Duodenal mucosa (tissue), 2 donors: ENCODE results near the gene DDX24.

Source experiments
- H3K27ac ChIP-seq: one replicate; pipeline ENCODE4 v1.7.0; 2013; ENCODE audit warnings: low read depth, low read length
- H3K27me3 ChIP-seq, 2 donors: one replicate each; pipeline ENCODE4 v1.7.0; 2013; ENCODE audit warnings: low read length in 2 of 2, control low read depth in 1 of 2; ENCODE audit not compliant: insufficient read depth in 2 of 2, control insufficient read depth in 1 of 2
- H3K36me3 ChIP-seq, 2 donors: one replicate each; pipeline ENCODE4 v1.7.0; 2013; ENCODE audit warnings: low read length in 2 of 2, control low read depth in 1 of 2; ENCODE audit not compliant: insufficient read depth in 2 of 2, control insufficient read depth in 1 of 2
- H3K4me1 ChIP-seq, 2 donors: one replicate each; pipeline ENCODE4 v1.7.0; 2013; ENCODE audit warnings: low read length in 2 of 2, control low read depth in 1 of 2; ENCODE audit not compliant: insufficient read depth in 2 of 2, control insufficient read depth in 1 of 2
- H3K4me3 ChIP-seq, 2 donors: one replicate each; pipeline ENCODE4 v1.7.0; 2013; ENCODE audit warnings: low read length in 2 of 2, low read depth in 1 of 2
- H3K9ac ChIP-seq, 2 donors: one replicate each; pipeline ENCODE4 v1.7.0; 2013; ENCODE audit warnings: low read length in 2 of 2, low read depth in 1 of 2
- H3K9me3 ChIP-seq, 2 donors: one replicate each; pipeline ENCODE4 v1.7.0; 2013; ENCODE audit warnings: low read length in 2 of 2, control low read depth in 1 of 2; ENCODE audit not compliant: control insufficient read depth in 1 of 2

The DDX24 gene

GRCh38 chr14:94051115-94051514 lies 29.9 kb downstream of the DDX24 start:
- H3K4me3 ChIP-seq: no peak overlapping the region
- peaks cover 80 to 94% of the 10 kb centered on the region in 2 donors for H3K36me3 ChIP-seq
- H3K9me3 ChIP-seq: no peaks in the 10 kb centered on the region
- no peaks in the 10 kb centered on the region for H3K4me1 ChIP-seq
- no peaks in the 10 kb centered on the region for H3K27me3 ChIP-seq
- H3K27ac ChIP-seq: no peak overlapping the region
- no peak overlapping the region for H3K9ac ChIP-seq

DNA sequence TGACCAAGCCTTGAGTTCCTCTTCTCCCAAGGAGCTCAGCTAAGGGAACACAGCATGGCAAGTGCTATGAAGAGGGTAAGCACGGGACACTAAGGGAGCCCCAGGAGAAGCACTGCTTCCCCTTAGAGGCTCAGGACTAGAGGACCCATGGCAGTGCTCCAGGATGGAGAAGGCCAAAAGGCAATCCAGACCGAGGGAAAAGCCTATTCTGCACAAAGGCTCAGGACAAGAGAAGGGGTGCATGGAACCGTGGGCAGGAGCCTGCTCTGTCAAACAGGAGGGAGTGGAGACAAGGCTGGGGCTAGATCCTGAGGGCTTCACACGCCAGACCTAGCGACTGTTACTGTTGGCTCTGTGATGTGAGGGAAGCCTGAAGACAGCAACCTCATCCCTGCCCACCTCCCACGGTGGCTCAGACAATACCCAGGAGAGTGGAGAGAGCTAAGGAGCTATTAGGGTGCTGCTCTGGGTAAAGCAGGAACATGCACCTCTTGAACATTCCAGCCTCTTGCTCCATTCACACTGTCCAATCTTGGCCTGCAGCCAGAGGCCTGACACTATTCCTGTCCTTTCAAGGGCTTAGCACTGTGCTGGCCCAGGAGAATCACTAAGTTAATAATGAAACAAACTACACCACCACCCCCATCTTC lies 30.6 kb downstream of the DDX24 start:
- Histone ChIP-seq H3K27me3 (no peaks in the 10 kb centered on the region), H3K27ac (no peak overlapping the region), H3K36me3 (peaks cover 75 to 94% of the 10 kb centered on the region in 2 donors), H3K9me3 (no peaks in the 10 kb centered on the region), H3K9ac (no peak overlapping the region), H3K4me3 (no peak overlapping the region), H3K4me1 (no peaks in the 10 kb centered on the region)

- Histone ChIP-seq H3K27me3 (no peaks in the 10 kb centered on the region), H3K9ac (no peak overlapping the region), H3K9me3 (no peaks in the 10 kb centered on the region), H3K4me3 (no peak overlapping the region), H3K36me3 (peaks cover 68 to 91% of the 10 kb centered on the region in 2 donors), H3K4me1 (no peaks in the 10 kb centered on the region), H3K27ac (no peak overlapping the region)
These were observed 31.4 kb downstream of the DDX24 start for GRCh38 chr14:94049625-94050023.

DNA sequence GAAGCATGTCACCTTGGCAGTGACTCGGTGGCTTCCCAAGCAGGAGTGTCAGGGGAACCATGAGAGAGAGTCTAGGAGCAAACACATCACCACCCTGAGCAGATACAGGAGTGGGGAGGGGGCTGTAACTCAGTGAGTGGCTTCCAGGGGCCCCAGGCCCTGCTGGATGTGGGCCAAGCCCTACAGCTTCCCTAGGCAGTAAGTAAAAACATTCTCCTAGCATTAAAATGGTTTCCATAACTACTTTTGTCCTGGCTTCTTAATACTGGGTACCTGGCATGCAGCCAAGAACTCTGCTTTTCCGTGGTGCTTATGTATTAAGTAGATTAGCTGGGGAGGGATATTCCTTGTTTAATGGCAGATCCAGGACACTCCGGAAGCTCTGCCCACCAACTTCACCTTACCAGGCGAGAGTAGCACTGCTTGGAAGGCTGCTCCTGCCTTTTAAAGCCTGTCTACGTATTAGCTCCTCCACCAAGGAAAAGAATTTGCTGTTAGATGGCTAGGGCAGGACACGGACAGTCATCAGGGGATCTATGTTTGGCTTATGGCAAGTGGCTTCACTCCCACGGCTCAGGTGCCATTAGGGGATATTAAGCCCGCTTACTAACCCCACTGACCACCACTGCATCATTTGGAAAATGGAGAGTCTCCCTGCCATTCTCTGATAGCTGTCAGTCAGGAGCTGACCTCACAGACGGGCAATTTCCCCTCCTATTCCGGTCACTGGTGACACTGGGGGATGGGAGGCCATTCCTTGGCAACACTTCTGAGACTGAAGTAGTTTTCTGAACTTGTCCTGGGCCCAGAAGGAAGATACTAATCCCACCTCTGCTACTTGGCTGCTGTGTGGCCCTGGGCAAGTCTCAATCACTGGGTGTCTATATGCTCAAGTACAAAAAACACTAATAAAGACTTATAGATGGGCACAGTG lies 32.0 kb downstream of the DDX24 start:
- Histone ChIP-seq H3K27ac (no peak overlapping the region), H3K4me3 (no peak overlapping the region), H3K9ac (no peak overlapping the region), H3K36me3 (peaks cover 61 to 85% of the 10 kb centered on the region in 2 donors), H3K4me1 (no peaks in the 10 kb centered on the region), H3K27me3 (no peaks in the 10 kb centered on the region), H3K9me3 (no peaks in the 10 kb centered on the region)

- no peak overlapping the region for H3K9ac ChIP-seq
- no peak overlapping the region for H3K4me3 ChIP-seq
- peaks cover 54 to 81% of the 10 kb centered on the region in 2 donors for H3K36me3 ChIP-seq
- no peak overlapping the region for H3K27ac ChIP-seq
- H3K4me1 ChIP-seq: peaks cover 0 to 2% of the 10 kb centered on the region in 2 donors
- H3K27me3 ChIP-seq: no peaks in the 10 kb centered on the region
- H3K9me3 ChIP-seq: no peaks in the 10 kb centered on the region
These were observed 33.4 kb downstream of the DDX24 start for GRCh38 chr14:94047581-94047980.

- Histone ChIP-seq H3K27ac (no peak overlapping the region), H3K27me3 (no peaks in the 10 kb centered on the region), H3K4me3 (no peak overlapping the region), H3K4me1 (peaks cover 0 to 3% of the 10 kb centered on the region in 2 donors), H3K36me3 (peaks cover 46 to 73% of the 10 kb centered on the region in 2 donors), H3K9me3 (no peaks in the 10 kb centered on the region), H3K9ac (no peak overlapping the region)
These were observed 34.2 kb downstream of the DDX24 start for GRCh38 chr14:94046696-94047250.

DNA sequence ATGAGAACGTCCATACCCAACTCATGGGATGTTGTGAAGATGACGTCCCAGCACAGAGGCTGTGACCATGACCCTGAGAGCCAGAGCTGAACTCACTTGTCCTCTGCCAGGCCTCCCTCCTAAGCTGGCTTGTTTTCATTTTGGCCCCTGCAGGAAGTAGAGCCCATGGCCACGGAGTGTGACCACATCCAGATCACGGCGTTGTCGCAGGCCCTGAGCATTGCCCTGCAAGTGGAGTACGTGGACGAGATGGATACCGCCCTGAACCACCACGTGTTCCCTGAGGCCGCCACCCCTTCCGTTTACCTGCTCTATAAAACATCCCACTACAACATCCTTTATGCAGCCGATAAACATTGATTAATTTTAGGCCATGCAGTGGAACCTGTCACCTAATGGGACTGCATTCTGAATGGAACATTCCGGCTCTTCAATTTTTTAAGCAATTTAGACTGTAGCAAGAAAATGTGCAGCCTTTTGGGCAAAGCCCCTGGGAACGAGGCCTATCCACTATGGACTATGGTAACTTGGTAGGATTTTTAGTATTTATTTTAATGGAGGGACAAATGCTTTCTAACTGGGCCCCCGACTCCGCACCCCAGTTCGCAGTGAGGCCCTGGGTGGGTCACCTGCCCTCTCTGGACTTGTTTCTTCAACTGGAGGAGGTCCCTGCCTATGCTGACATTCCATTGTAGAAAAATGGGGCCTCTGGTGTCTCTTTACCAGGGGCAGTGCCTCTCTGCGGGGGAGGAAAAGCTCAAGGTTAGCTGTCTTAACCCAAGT lies 35.2 kb downstream of the DDX24 start:
- Histone ChIP-seq H3K9ac (no peak overlapping the region), H3K4me3 (no peak overlapping the region), H3K9me3 (no peaks in the 10 kb centered on the region), H3K36me3 (peaks cover 36 to 63% of the 10 kb centered on the region in 2 donors), H3K27me3 (no peaks in the 10 kb centered on the region), H3K4me1 (peaks cover 0 to 3% of the 10 kb centered on the region in 2 donors), H3K27ac (no peak overlapping the region)

DNA sequence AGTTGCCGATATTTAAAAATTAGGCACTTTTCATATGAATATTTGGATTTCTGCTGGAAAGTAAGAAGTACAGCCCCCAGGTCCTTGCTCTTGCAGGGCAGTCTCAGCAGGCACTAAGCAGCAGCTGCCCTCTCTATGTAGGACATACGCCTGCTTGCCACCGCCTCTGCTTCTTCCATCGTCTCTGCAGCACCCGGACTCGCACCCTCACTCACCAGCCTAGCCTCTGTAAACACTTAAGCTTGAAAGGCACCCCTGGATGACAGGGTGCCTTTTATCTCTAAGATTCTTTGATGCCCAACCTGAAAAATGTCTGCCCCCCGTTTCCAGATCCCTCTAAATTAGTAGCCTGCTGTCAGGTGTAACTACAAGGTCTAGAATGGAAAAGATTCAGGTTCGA lies 35.9 kb downstream of the DDX24 start:
- Histone ChIP-seq H3K9ac (no peak overlapping the region), H3K27me3 (no peaks in the 10 kb centered on the region), H3K9me3 (no peaks in the 10 kb centered on the region), H3K4me3 (no peak overlapping the region), H3K4me1 (peaks cover 0 to 3% of the 10 kb centered on the region in 2 donors), H3K36me3 (peaks cover 29 to 56% of the 10 kb centered on the region in 2 donors), H3K27ac (no peak overlapping the region)

GRCh38 chr14:94044476-94045091 lies 36.4 kb downstream of the DDX24 start:
- H3K4me3 ChIP-seq: no peak overlapping the region
- no peaks in the 10 kb centered on the region for H3K27me3 ChIP-seq
- H3K36me3 ChIP-seq: peaks cover 25 to 51% of the 10 kb centered on the region in 2 donors
- H3K9me3 ChIP-seq: no peaks in the 10 kb centered on the region
- H3K27ac ChIP-seq: no peak overlapping the region
- peaks cover 0 to 3% of the 10 kb centered on the region in 2 donors for H3K4me1 ChIP-seq
- H3K9ac ChIP-seq: no peak overlapping the region
